ENCODE results near the gene NOXO1.

GRCh38 chr16:1991948-1992703 is 10.9 kb upstream of the NOXO1 start:
- peak in 1 of 3 experiments; percentile 5 for TF ChIP-seq CTCF (optimal IDR thresholded peaks at IDR 0.05 in 1 of 3, IDR thresholded peaks at IDR 0.05 in 1 of 3, conservative IDR thresholded peaks at IDR 0.05 in 1 of 3; ENCODE audit: extremely low read depth in 1 of 3, insufficient read depth in 2 of 3, low read length in 3 of 3)
- TF ChIP-seq EZH2 (IDR thresholded peaks at IDR 0.05; ENCODE audit: low read length) = no peak

Data from keratinocyte (primary cell).